HEK293 (cell line): ENCODE results near the gene VTN.

Source experiments
- ATF2 ChIP-seq: fragments of 450-650 bp; formaldehyde crosslinking; IDR thresholded peaks from 2 replicates; pipeline ENCODE4 v1.5.1; 2016; ENCODE audit warnings: missing biosample characterization, missing genetic modification characterization, low read depth
- BCL11B ChIP-seq: fragments of 450-650 bp; formaldehyde crosslinking; IDR thresholded peaks from 2 replicates; pipeline ENCODE4 v1.5.1; 2016; ENCODE audit warnings: low read depth, missing biosample characterization, missing genetic modification characterization
- CTCF ChIP-seq: fragments of 450-650 bp; formaldehyde crosslinking; IDR thresholded peaks from 2 replicates; pipeline ENCODE4 v1.5.1; 2016; ENCODE audit warnings: missing biosample characterization, missing genetic modification characterization
- HOXA7 ChIP-seq: sonication (generic); formaldehyde crosslinking; IDR thresholded peaks from 2 replicates; pipeline ENCODE4 v1.8.1; 2022; ENCODE audit warnings: missing genetic modification reagents, borderline replicate concordance
- HOXD13 ChIP-seq: sonication (generic); formaldehyde crosslinking; IDR thresholded peaks from 2 replicates; pipeline ENCODE4 v1.8.0; 2022; ENCODE audit warnings: missing genetic modification reagents, borderline replicate concordance
- KLF9 ChIP-seq: fragments of 450-650 bp; formaldehyde crosslinking; IDR thresholded peaks from 2 replicates; pipeline ENCODE4 v1.5.1; 2016; ENCODE audit warnings: missing biosample characterization, missing genetic modification characterization, low read depth
- OSR2 ChIP-seq: fragments of 450-650 bp; formaldehyde crosslinking; IDR thresholded peaks from 2 replicates; pipeline ENCODE4 v1.5.1; 2016; ENCODE audit warnings: missing biosample characterization, missing genetic modification characterization
- REPIN1 ChIP-seq: fragments of 450-650 bp; formaldehyde crosslinking; IDR thresholded peaks from 2 replicates; pipeline ENCODE4 v1.5.1; 2017; ENCODE audit warnings: missing biosample characterization, missing genetic modification characterization, low read depth
- SP2 ChIP-seq: fragments of 450-650 bp; formaldehyde crosslinking; IDR thresholded peaks from 2 replicates; pipeline ENCODE4 v1.5.1; 2016; ENCODE audit warnings: missing biosample characterization, missing genetic modification characterization
- SP3 ChIP-seq: fragments of 450-650 bp; formaldehyde crosslinking; IDR thresholded peaks from 2 replicates; pipeline ENCODE4 v1.5.1; 2016; ENCODE audit warnings: missing biosample characterization, missing genetic modification characterization
- TRIM28 ChIP-seq: IDR thresholded peaks from 2 replicates; pipeline ENCODE4 v1.6.1; 2011; ENCODE audit warnings: low read length, control low read depth, borderline replicate concordance
- YY2 ChIP-seq: fragments of 450-650 bp; formaldehyde crosslinking; IDR thresholded peaks from 2 replicates; pipeline ENCODE4 v1.5.1; 2016; ENCODE audit warnings: missing biosample characterization, missing genetic modification characterization
- ZBTB48 ChIP-seq: fragments of 450-650 bp; formaldehyde crosslinking; IDR thresholded peaks from 2 replicates; pipeline ENCODE4 v1.5.1; 2016; ENCODE audit warnings: missing biosample characterization, missing genetic modification characterization
- ZBTB8A ChIP-seq: fragments of 450-650 bp; formaldehyde crosslinking; IDR thresholded peaks from 2 replicates; pipeline ENCODE4 v1.5.1; 2016; ENCODE audit warnings: missing biosample characterization, missing genetic modification characterization
- ZFHX2 ChIP-seq: fragments of 450-650 bp; formaldehyde crosslinking; conservative IDR thresholded peaks from 2 replicates; pipeline ENCODE4 v1.5.1; 2016; ENCODE audit warnings: missing biosample characterization, missing genetic modification characterization
- ZFP37 ChIP-seq: fragments of 450-650 bp; formaldehyde crosslinking; IDR thresholded peaks from 2 replicates; pipeline ENCODE4 v1.5.1; 2016; ENCODE audit warnings: missing biosample characterization, missing genetic modification characterization
- ZNF121 ChIP-seq: fragments of 450-650 bp; formaldehyde crosslinking; IDR thresholded peaks from 2 replicates; pipeline ENCODE4 v1.5.1; 2016; ENCODE audit warnings: missing biosample characterization, missing genetic modification characterization
- ZNF169 ChIP-seq: fragments of 450-650 bp; formaldehyde crosslinking; IDR thresholded peaks from 2 replicates; pipeline ENCODE4 v1.5.1; 2016; ENCODE audit warnings: missing biosample characterization, missing genetic modification characterization
- ZNF184 ChIP-seq: fragments of 450-650 bp; IDR thresholded peaks from 2 replicates; pipeline ENCODE4 v1.5.1; 2018; ENCODE audit warnings: missing biosample characterization, mild to moderate bottlenecking, missing genetic modification characterization
- ZNF2 ChIP-seq: fragments of 450-650 bp; formaldehyde crosslinking; IDR thresholded peaks from 2 replicates; pipeline ENCODE4 v1.5.1; 2016; ENCODE audit warnings: missing biosample characterization, missing genetic modification characterization
- ZNF23 ChIP-seq: fragments of 450-650 bp; formaldehyde crosslinking; IDR thresholded peaks from 2 replicates; pipeline ENCODE4 v1.5.1; 2016; ENCODE audit warnings: missing biosample characterization, missing genetic modification characterization, borderline replicate concordance
- ZNF280C ChIP-seq: fragments of 450-650 bp; formaldehyde crosslinking; IDR thresholded peaks from 2 replicates; pipeline ENCODE4 v1.5.1; 2016; ENCODE audit warnings: missing biosample characterization, missing genetic modification characterization
- ZNF350 ChIP-seq: fragments of 450-650 bp; formaldehyde crosslinking; IDR thresholded peaks from 2 replicates; pipeline ENCODE4 v1.5.0; 2017; ENCODE audit warnings: missing biosample characterization, mild to moderate bottlenecking, missing genetic modification characterization
- ZNF394 ChIP-seq: fragments of 450-650 bp; formaldehyde crosslinking; IDR thresholded peaks from 2 replicates; pipeline ENCODE4 v1.5.1; 2016; ENCODE audit warnings: missing biosample characterization, missing genetic modification characterization, mild to moderate bottlenecking, moderate library complexity, borderline replicate concordance
- ZNF404 ChIP-seq: fragments of 450-650 bp; formaldehyde crosslinking; IDR thresholded peaks from 2 replicates; pipeline ENCODE4 v1.5.1; 2017; ENCODE audit warnings: missing biosample characterization, missing genetic modification characterization
- ZNF48 ChIP-seq: fragments of 450-650 bp; formaldehyde crosslinking; IDR thresholded peaks from 2 replicates; pipeline ENCODE4 v1.5.1; 2016; ENCODE audit warnings: missing biosample characterization, missing genetic modification characterization
- ZNF530 ChIP-seq: fragments of 450-650 bp; formaldehyde crosslinking; IDR thresholded peaks from 2 replicates; pipeline ENCODE4 v1.5.1; 2016; ENCODE audit warnings: low read depth, missing biosample characterization, missing genetic modification characterization
- ZNF544 ChIP-seq: fragments of 450-650 bp; formaldehyde crosslinking; IDR thresholded peaks from 2 replicates; pipeline ENCODE4 v1.5.0; 2017; ENCODE audit warnings: missing biosample characterization, missing genetic modification characterization
- ZNF571 ChIP-seq: fragments of 450-650 bp; formaldehyde crosslinking; IDR thresholded peaks from 2 replicates; pipeline ENCODE4 v1.5.0; 2017; ENCODE audit warnings: missing biosample characterization, missing genetic modification characterization
- ZNF610 ChIP-seq: fragments of 450-650 bp; formaldehyde crosslinking; IDR thresholded peaks from 2 replicates; pipeline ENCODE4 v1.5.1; 2016; ENCODE audit warnings: missing biosample characterization, missing genetic modification characterization, borderline replicate concordance
- ZNF645 ChIP-seq: fragments of 450-650 bp; formaldehyde crosslinking; IDR thresholded peaks from 2 replicates; pipeline ENCODE4; 2016; ENCODE audit warnings: missing biosample characterization, missing genetic modification characterization
- ZNF768 ChIP-seq: fragments of 450-650 bp; formaldehyde crosslinking; IDR thresholded peaks from 2 replicates; pipeline ENCODE4 v1.5.1; 2018; ENCODE audit warnings: missing biosample characterization, mild to moderate bottlenecking, missing genetic modification characterization
- ZNF785 ChIP-seq: fragments of 450-650 bp; formaldehyde crosslinking; IDR thresholded peaks from 2 replicates; pipeline ENCODE4 v1.5.1; 2016; ENCODE audit warnings: missing biosample characterization, missing genetic modification characterization
- ZNF792 ChIP-seq: fragments of 450-650 bp; formaldehyde crosslinking; IDR thresholded peaks from 2 replicates; pipeline ENCODE4 v1.5.1; 2016; ENCODE audit warnings: missing biosample characterization, missing genetic modification characterization
- ZNF830 ChIP-seq: fragments of 450-650 bp; IDR thresholded peaks from 2 replicates; pipeline ENCODE4 v1.5.0; 2018; ENCODE audit warnings: missing biosample characterization, missing genetic modification characterization, low read depth, mild to moderate bottlenecking, moderate library complexity
- ZSCAN30 ChIP-seq: fragments of 450-650 bp; IDR thresholded peaks from 2 replicates; pipeline ENCODE4 v1.5.1; 2018; ENCODE audit warnings: missing biosample characterization, mild to moderate bottlenecking, missing genetic modification characterization, moderate library complexity

VTN gene

GRCh38 chr17:28318759-28319597 is 51.1 kb downstream of the VTN start, which contains the start of gene TMEM97 (continued):
- TF ChIP-seq ZNF610 (tag by site-specific recombination) (0 out of 2 replicates have a peak, but pooled peaks have one; percentile 66), TRIM28 (no peak), ZNF785 (tag by site-specific recombination) (peak; percentile 44; the same call in 1 of the 2 replicates), ZNF530 (tag by site-specific recombination) (no peak), ZNF350 (tag by site-specific recombination) (no peak), ZNF121 (tag by site-specific recombination) (no peak), ZNF404 (no peak), ZSCAN30 (tag by site-specific recombination) (peak; percentile 61), ZFP37 (tag by site-specific recombination) (peak; percentile 90), HOXA7 (CRISPR knock-in tag) (no peak), YY2 (tag by site-specific recombination) (no peak), KLF9 (tag by site-specific recombination) (peak; percentile 53; the same call in 1 of the 2 replicates), ZNF830 (tag by site-specific recombination) (no peak), REPIN1 (tag by site-specific recombination) (peak; percentile 54; the same call in 1 of the 2 replicates), ZNF645 (no peak), ATF2 (tag by site-specific recombination) (no peak), ZBTB8A (tag by site-specific recombination) (peak; percentile 59), SP3 (peak; percentile 96), ZFHX2 (tag by site-specific recombination) (peak; percentile 89), ZNF394 (tag by site-specific recombination) (peak; percentile 38; the same call in 1 of the 2 replicates), CTCF (tag by site-specific recombination) (peak; percentile 88), ZNF48 (no peak), ZNF184 (no peak), BCL11B (tag by site-specific recombination) (peak; percentile 51; the same call in 1 of the 2 replicates), ZNF544 (tag by site-specific recombination) (no peak), ZNF571 (tag by site-specific recombination) (no peak), ZNF280C (tag by site-specific recombination) (no peak), SP2 (tag by site-specific recombination) (peak; percentile 100), HOXD13 (no peak), ZNF792 (tag by site-specific recombination) (0 out of 2 replicates have a peak, but pooled peaks have one; percentile 40), ZBTB48 (tag by site-specific recombination) (0 out of 2 replicates have a peak, but pooled peaks have one; percentile 24), OSR2 (no peak), ZNF169 (tag by site-specific recombination) (no peak), ZNF2 (tag by site-specific recombination) (peak; percentile 55), ZNF23 (tag by site-specific recombination) (no peak), ZNF768 (tag by site-specific recombination) (no peak)
